K562 (cell line): ENCODE results near the gene MSRB3. TPM values are rescaled to one million over a fixed set of nuclear protein-coding genes. Genes with fewer than 3 reads are reported as not detected.

Source experiments
- ATAC-seq: fragments of 200-7000 bp; cut with Tn5 transposase; 3 replicates; pipeline ENCODE4 v1.9.1; 2020; ENCODE audit warnings: moderate library complexity
- BruUV-seq: library from RNA; stranded (reverse); fragments of 400-500 nt; replicated peaks from 2 replicates; lab custom pipeline; 2021; lab: Mats Ljungman, UMichigan
- CTCF ChIA-PET: fragments of 300-600 bp; formaldehyde crosslinking; extraction: SDS; loops from one replicate; lab custom pipeline; 2021; ENCODE audit warnings: low intra/inter-chr PET ratio; lab: Yijun Ruan, JAX
- POLR2A ChIA-PET: fragments of 300-600, 350-650 bp; sonication (Branson Sonifier 250); formaldehyde crosslinking; extraction: SDS; loops from one replicate; lab custom pipeline; 2021; ENCODE audit warnings: antibody characterized with exemption, inconsistent platforms; lab: Yijun Ruan, JAX
- DNase-seq, 4 experiments: peaks; one replicate each; pipeline versions ENCODE4 v3.0.0 to v3.0.0-alpha.2; 2011 to 2018; ENCODE audit warnings: low spot score in 3 of 4, mixed read lengths in 3 of 4; ENCODE audit errors: extremely low read depth in 1 of 4
- FAIRE-seq: peaks from 2 replicates; lab custom pipeline; 2011; peaks lifted over from hg19 to GRCh38; lab: Jason Lieb, UNC
- H2AFZ ChIP-seq: 2 replicates; pipeline ENCODE4 v1.6.0; 2011; ENCODE audit warnings: low read depth, low read length, control low read depth, inconsistent platforms
- H3K27ac ChIP-seq: fragments of 200-600 bp; 3 replicates; pipeline ENCODE4 v1.8.0; 2011; ENCODE audit warnings: low read depth, mild to moderate bottlenecking, control low read depth, inconsistent platforms, low read length, moderate library complexity, mixed read lengths; ENCODE audit errors: extremely low read depth
- H3K27me3 ChIP-seq, 2 experiments: fragments of 300-600 bp in 1 of 2; 2 replicates in 1 of 2; 3 replicates in 1 of 2; pipeline versions ENCODE4 v1.6.0 to v1.8.0; 2011; ENCODE audit warnings: inconsistent platforms in 2 of 2, low read length in 2 of 2, mild to moderate bottlenecking in 1 of 2, mixed read lengths in 1 of 2, moderate library complexity in 1 of 2; ENCODE audit not compliant: control insufficient read depth in 2 of 2, insufficient read depth in 2 of 2
- H3K36me3 ChIP-seq: fragments of 300-600 bp; 3 replicates; pipeline ENCODE4 v1.8.0; 2011; ENCODE audit warnings: mild to moderate bottlenecking, low read length, inconsistent platforms; ENCODE audit not compliant: control insufficient read depth, insufficient read depth
- H3K4me1 ChIP-seq, 2 experiments: fragments of 200-600 bp in 1 of 2; replicated peaks in 1 of 2; 2 replicates in 1 of 2; 3 replicates in 1 of 2; pipeline versions ENCODE4 v1.5.1 to v1.8.0; 2011; ENCODE audit warnings: inconsistent platforms in 2 of 2, low read length in 2 of 2, mild to moderate bottlenecking in 1 of 2, mixed read lengths in 1 of 2, moderate library complexity in 1 of 2; ENCODE audit not compliant: control insufficient read depth in 2 of 2, insufficient read depth in 2 of 2
- H3K4me2 ChIP-seq: 2 replicates; pipeline ENCODE4 v1.6.1; 2011; ENCODE audit warnings: low read length, control low read depth, inconsistent platforms, mixed read lengths; ENCODE audit not compliant: insufficient read depth
- H3K4me3 ChIP-seq: fragments of 200-600 bp; sonication (generic), shearing (Covaris generic); 2 replicates; pipeline ENCODE4 v1.5.1; 2016; ENCODE audit warnings: control low read depth, inconsistent platforms
- H3K79me2 ChIP-seq: fragments of 200-600 bp; 3 replicates; pipeline ENCODE4 v1.8.0; 2011; ENCODE audit warnings: low read length, inconsistent platforms; ENCODE audit not compliant: control insufficient read depth, insufficient read depth
- H3K9ac ChIP-seq, 2 experiments: 2 replicates each; pipeline versions ENCODE4 v1.6.0 to v1.6.1; 2011; ENCODE audit warnings: low read depth in 2 of 2, low read length in 2 of 2, control low read depth in 1 of 2, inconsistent platforms in 1 of 2, mild to moderate bottlenecking in 1 of 2, mixed read lengths in 1 of 2; ENCODE audit not compliant: insufficient read depth in 1 of 2
- H3K9me1 ChIP-seq: one replicate; pipeline ENCODE4 v1.6.0; 2011; ENCODE audit warnings: inconsistent platforms, mild to moderate bottlenecking, low read length, moderate library complexity; ENCODE audit not compliant: control insufficient read depth, insufficient read depth
- H3K9me3 ChIP-seq: replicated peaks from 2 replicates; pipeline ENCODE4 v1.5.1; 2011; ENCODE audit warnings: low read depth, low read length, inconsistent platforms; ENCODE audit not compliant: control insufficient read depth, insufficient read depth
- H4K20me1 ChIP-seq: replicated peaks from 2 replicates; pipeline ENCODE4 v1.6.1; 2011; ENCODE audit warnings: low read length, inconsistent platforms, mixed read lengths; ENCODE audit not compliant: control insufficient read depth, insufficient read depth
- CBX2 ChIP-seq: fragments of 200-600 bp; sonication (generic); IDR thresholded peaks from one replicate; pipeline ENCODE4 v1.6.1; 2012; ENCODE audit warnings: mild to moderate bottlenecking, low read length, inconsistent platforms; ENCODE audit not compliant: insufficient read depth, poor library complexity, severe bottlenecking
- CHCHD3 ChIP-seq: fragments of 250-450 bp; sonication (Bioruptor Pico); IDR thresholded peaks from 2 replicates; pipeline ENCODE4 v2.1.2; 2022; ENCODE audit warnings: mild to moderate bottlenecking
- GTF2F1 ChIP-seq: IDR thresholded peaks from 2 replicates; pipeline ENCODE4 v1.6.1; 2011; ENCODE audit warnings: low read depth, low read length, improper control_type of control experiment
- HDGF ChIP-seq: fragments of 450-650 bp; IDR thresholded peaks from 2 replicates; pipeline ENCODE4 v1.6.1; 2016
- ILK ChIP-seq: fragments of 450-650 bp; IDR thresholded peaks from 2 replicates; pipeline ENCODE4 v1.6.1; 2016; ENCODE audit warnings: missing genetic modification characterization, low read depth, mild to moderate bottlenecking, missing compliant biosample characterization, moderate library complexity, borderline replicate concordance
- PML ChIP-seq: IDR thresholded peaks from 2 replicates; pipeline ENCODE4 v1.6.1; 2012; ENCODE audit warnings: low read length, inconsistent platforms
- SETDB1 ChIP-seq: IDR thresholded peaks from one replicate; pipeline ENCODE4 v1.6.1; 2012; ENCODE audit warnings: low read length, control low read depth, inconsistent platforms
- SMARCE1 ChIP-seq: fragments of 450-650 bp; IDR thresholded peaks from 2 replicates; pipeline ENCODE4 v1.7.1; 2016; ENCODE audit warnings: mild to moderate bottlenecking
- TAF7 ChIP-seq: fragments of 450-650 bp; IDR thresholded peaks from 2 replicates; pipeline ENCODE4 v1.6.1; 2016; ENCODE audit warnings: missing genetic modification characterization, missing compliant biosample characterization
- THRB ChIP-seq: fragments of 450-650 bp; formaldehyde crosslinking; conservative IDR thresholded peaks from 2 replicates; pipeline ENCODE4 v1.4.0; 2022; ENCODE audit warnings: mild to moderate bottlenecking, missing genetic modification characterization
- ZMIZ1 ChIP-seq, 2 experiments: fragments of 150-350 bp in 1 of 2; IDR thresholded peaks; 2 replicates each; pipeline ENCODE4 v1.6.1; 2012 to 2016; ENCODE audit warnings: low read depth in 2 of 2, low read length in 2 of 2, mild to moderate bottlenecking in 1 of 2, moderate library complexity in 1 of 2
- ZNF212 ChIP-seq: fragments of 450-650 bp; formaldehyde crosslinking; IDR thresholded peaks from 2 replicates; pipeline ENCODE4 v1.4.0; 2020; ENCODE audit warnings: mild to moderate bottlenecking
- ZNF280A ChIP-seq: fragments of 450-650 bp; IDR thresholded peaks from 2 replicates; pipeline ENCODE4 v1.6.1; 2018; ENCODE audit warnings: mild to moderate bottlenecking, low read depth; ENCODE audit not compliant: partially characterized antibody
- ZNF398 ChIP-seq: fragments of 250-450 bp; sonication (Bioruptor Pico); IDR thresholded peaks from 2 replicates; pipeline ENCODE4 v1.8.0; 2021; ENCODE audit warnings: moderate library complexity, mild to moderate bottlenecking, inconsistent platforms
- ZNF778 ChIP-seq: fragments of 450-650 bp; formaldehyde crosslinking; IDR thresholded peaks from 2 replicates; pipeline ENCODE4 v1.4.0; 2020; ENCODE audit warnings: mild to moderate bottlenecking, moderate library complexity
- ZNF79 ChIP-seq: fragments of 250-450 bp; sonication (Bioruptor Pico); IDR thresholded peaks from 2 replicates; pipeline ENCODE4 v1.4.0; 2020; ENCODE audit warnings: low read depth, mild to moderate bottlenecking, moderate library complexity
- WGBS: fragments of 100-300 bp; shearing (Covaris generic); methylation state at CpG from one replicate; pipeline ENCODE4 v1.1.6; 2016; ENCODE audit warnings: low coverage, mixed read lengths; ENCODE audit not compliant: insufficient coverage; ENCODE audit errors: missing lambda C conversion rate; 5-methylcytosine and 5-hydroxymethylcytosine counted together
- in situ Hi-C: fragments of 300-500 bp; cut with MboI; formaldehyde crosslinking; loops from 4 replicates; pipeline ENCODE4 v1.15.0; 2018; ENCODE audit warnings: inconsistent platforms, mixed read lengths
- intact Hi-C: fragments of 100-400 bp; cut with micrococcal nuclease; formaldehyde crosslinking; loops from 2 replicates; pipeline ENCODE4 v1.14.2; 2022
- polyA plus RNA-seq, 8 experiments: library from polyadenylated mRNA; depleted of rRNA in 4 of 8; stranded (reverse) in 5 of 8; unstranded in 3 of 8; fragments of >200 nt; fragmentation: Nextera tagmentation in 2 of 8; fragmentation: Illumina TruSeq in 1 of 8; extraction: Ambion mirVana in 2 of 8; extraction: Trizol in 1 of 8; gene quantifications; 2 replicates each; pipeline versions ENCODE4 v1.2.1 to v1.2.3, GENCODE V29; 2011 to 2014; ENCODE audit warnings: inconsistent platforms in 1 of 8, missing spikeins in 1 of 8
- total RNA-seq, 7 experiments: library from RNA; depleted of rRNA in 6 of 7; stranded (reverse); fragments of >200 nt in 6 of 7; fragmentation: Illumina TruSeq in 2 of 7; extraction: Trizol in 2 of 7; gene quantifications; 2 replicates each; pipeline versions ENCODE4 v1.2.1 to v1.2.3, GENCODE V29; 2011 to 2021; ENCODE audit warnings: low replicate concordance in 1 of 7

MSRB3 gene
- total and polyA plus RNA-seq, 9 of the 15 experiments (the other 6 are each of a cell fraction or from before 2014, with no cell fraction given) = 0.04 TPM; not detected in 8

GRCh38 chr12:65237153-65237552, 41.3 kb upstream of the MSRB3 start:
- 83% methylated on average over 1 of the region's 1 CpG for WGBS
- intact Hi-C loops (loop anchor here (10.0 kb wide), 1 partner anchor 112 kb away; the partner anchor contains the start of gene WIF1), in situ Hi-C loops (no loop called here)
- CTCF ChIA-PET = no interaction called here
- Histone ChIP-seq H4K20me1 (no peaks in the 10 kb centered on the region), H3K9ac (no peak overlapping the region), H3K36me3 (peaks cover 16% of the 10 kb centered on the region; the same call in 1 of the 3 replicates), H3K27ac (no peak overlapping the region), H2AFZ (no peak overlapping the region), H3K4me2 (no peak overlapping the region), H3K4me1 (no peaks in the 10 kb centered on the region), H3K9me1 (no peaks in the 10 kb centered on the region), H3K27me3 (no peaks in the 10 kb centered on the region), H3K9me3 (no peaks in the 10 kb centered on the region), H3K79me2 (0 out of 3 replicates have a peak, but pooled peaks cover 4% of the 10 kb centered on the region), H3K4me3 (no peak overlapping the region)
- DNase-seq (no peak), ATAC-seq (no peak), FAIRE-seq (no peak)
- POLR2A ChIA-PET = interaction anchor here (0.9 kb wide), 1 partner anchor 448 kb away, joined by 3 read pairs; no protein-coding TSS in a partner anchor
- BruUV-seq = no TSS peak
- TF ChIP-seq ZNF79 (CRISPR knock-in tag) (no peak), PML (no peak), ILK (tag) (no peak), GTF2F1 (no peak), CHCHD3 (CRISPR knock-in tag) (no peak), TAF7 (tag) (no peak), CBX2 (no peak), ZNF280A (no peak), SMARCE1 (no peak), ZNF398 (CRISPR knock-in tag) (no peak), HDGF (no peak), SETDB1 (no peak), THRB (CRISPR knock-in tag) (no peak), ZMIZ1 (IDR thresholded peaks at IDR 0.05; ENCODE audit: low read depth in 2 of 2, low read length in 2 of 2) (no peak), ZNF212 (no peak), ZNF778 (CRISPR knock-in tag) (no peak)
